Measurements from ENCODE around the gene BMERB1.

BMERB1 gene

DNA sequence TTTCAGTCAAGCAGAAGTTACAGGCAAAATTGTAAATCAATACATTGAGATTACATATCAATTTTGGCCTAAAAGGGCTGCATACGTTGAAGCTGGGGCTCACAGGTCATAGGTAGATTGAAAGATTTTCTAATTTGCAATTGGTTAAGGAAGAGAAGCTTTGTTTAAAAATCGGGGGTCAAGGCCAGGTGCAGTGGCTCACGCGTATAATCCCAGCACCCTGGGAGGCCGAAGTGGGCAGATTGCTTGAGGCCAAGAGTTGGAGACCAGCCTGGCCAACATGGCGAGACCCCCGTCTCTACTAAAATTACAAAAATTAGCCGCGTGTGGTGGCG is 140.2 kb downstream of the BMERB1 start:
- Histone ChIP-seq H3K27ac (no peak overlapping the region), H3K4me3 (ENCODE audit: low read depth in 1 of 2, low read length in 1 of 2) (no peak overlapping the region), H3K9me3 (no peaks in the 10 kb centered on the region), H3K4me1 (ENCODE audit: control insufficient read depth in 1 of 2, insufficient read depth in 1 of 2, low read depth in 1 of 2, low read length in 1 of 2) (peaks cover 19 to 28% of the 10 kb centered on the region in 2 experiments), H3K36me3 (no peaks in the 10 kb centered on the region), H3K27me3 (no peaks in the 10 kb centered on the region)
- TF ChIP-seq, protein P1, sequence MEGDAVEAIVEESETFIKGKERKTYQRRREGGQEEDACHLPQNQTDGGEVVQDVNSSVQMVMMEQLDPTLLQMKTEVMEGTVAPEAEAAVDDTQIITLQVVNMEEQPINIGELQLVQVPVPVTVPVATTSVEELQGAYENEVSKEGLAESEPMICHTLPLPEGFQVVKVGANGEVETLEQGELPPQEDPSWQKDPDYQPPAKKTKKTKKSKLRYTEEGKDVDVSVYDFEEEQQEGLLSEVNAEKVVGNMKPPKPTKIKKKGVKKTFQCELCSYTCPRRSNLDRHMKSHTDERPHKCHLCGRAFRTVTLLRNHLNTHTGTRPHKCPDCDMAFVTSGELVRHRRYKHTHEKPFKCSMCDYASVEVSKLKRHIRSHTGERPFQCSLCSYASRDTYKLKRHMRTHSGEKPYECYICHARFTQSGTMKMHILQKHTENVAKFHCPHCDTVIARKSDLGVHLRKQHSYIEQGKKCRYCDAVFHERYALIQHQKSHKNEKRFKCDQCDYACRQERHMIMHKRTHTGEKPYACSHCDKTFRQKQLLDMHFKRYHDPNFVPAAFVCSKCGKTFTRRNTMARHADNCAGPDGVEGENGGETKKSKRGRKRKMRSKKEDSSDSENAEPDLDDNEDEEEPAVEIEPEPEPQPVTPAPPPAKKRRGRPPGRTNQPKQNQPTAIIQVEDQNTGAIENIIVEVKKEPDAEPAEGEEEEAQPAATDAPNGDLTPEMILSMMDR (IDR thresholded peaks at IDR 0.05) = no peak

DNA sequence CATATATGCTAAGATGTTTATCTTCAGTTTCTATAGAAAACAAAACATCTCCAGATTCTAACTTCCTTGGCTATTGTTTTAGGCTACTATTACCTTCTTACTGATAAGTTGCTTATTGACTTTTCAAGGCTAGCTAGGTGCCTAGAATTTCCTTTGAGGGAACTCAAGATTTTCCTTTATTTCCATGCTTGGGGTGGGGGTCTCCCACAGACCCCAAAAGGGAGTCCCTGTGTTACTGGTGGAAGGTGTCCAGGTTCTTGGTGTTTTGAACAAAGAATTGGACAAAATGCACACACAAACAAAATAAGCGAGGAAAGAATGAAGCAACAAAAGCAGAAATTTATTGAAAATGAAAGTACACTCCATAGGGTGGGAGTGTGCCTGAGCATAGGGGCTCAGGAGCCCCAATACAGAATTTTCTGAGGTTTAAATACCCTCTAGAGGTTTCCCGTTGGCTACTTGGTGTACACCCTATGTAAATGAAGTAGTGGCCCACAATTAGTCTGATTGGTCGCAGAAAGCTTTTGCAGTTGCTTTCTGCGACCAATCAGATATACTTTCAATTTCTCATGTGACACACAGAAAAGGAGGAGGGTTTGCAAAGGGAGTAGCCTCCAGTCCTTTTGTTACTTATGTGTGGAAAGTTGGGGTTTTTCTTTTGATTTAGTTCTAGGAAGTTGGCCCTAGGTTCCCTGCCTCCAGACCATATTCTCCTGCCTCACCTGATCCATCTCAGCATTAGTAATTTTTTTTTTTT is 141.1 kb downstream of the BMERB1 start:
- Histone ChIP-seq H3K27me3 (no peaks in the 10 kb centered on the region), H3K4me3 (ENCODE audit: low read depth in 1 of 2, low read length in 1 of 2) (no peak overlapping the region), H3K36me3 (no peaks in the 10 kb centered on the region), H3K27ac (peak overlapping the region; percentile 18), H3K4me1 (ENCODE audit: control insufficient read depth in 1 of 2, insufficient read depth in 1 of 2, low read depth in 1 of 2, low read length in 1 of 2) (peaks cover 19 to 21% of the 10 kb centered on the region in 2 experiments), H3K9me3 (no peaks in the 10 kb centered on the region)
- TF ChIP-seq, protein P1 (IDR thresholded peaks at IDR 0.05) = no peak

DNA sequence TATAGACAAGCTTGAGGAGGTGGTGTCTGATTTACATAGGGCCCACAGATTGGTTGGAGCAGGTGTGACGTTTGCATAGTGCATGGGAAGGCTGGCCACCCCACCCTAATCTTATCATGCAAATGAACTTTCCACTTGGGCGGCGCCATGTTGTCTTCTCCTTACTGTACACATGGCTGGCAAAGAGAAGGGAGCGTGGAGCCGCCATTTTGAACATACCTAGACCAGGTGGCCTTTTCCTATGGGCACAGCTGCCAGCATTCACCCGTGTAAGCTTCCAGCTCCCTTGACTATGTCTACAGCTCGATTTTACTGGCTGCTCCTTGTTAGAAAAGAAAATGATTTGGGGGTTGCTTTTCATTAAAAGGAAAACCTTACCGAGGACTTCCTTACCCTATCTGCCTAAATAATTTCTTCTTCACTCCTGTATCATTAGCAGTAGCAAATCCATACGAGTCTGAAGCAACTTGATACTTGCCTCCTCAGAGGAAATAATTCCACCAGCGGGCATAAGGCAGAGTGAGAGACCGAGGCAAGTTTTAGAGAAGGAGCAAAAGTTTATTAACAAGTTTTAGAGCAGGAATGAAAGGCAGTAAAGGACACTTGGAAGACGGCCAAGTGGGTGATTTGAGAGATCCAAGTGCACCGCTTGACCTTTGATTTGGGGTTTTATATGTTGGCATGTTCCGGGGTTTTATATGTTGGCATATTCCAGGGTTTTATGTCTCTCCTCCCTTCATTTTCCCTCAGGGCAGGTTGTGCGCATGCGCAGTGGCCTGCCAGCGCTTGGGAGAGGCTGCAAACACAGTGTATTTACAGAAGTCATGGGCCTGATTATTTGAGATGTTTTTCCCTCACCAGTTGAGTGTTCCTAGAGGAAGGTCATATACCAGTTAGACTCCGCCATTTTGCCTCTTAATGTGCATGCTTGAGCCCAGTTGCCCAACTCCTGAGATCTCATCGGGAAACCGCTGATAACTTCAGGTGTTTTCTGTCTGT is 142.9 kb downstream of the BMERB1 start:
- Histone ChIP-seq H3K4me3 (ENCODE audit: low read depth in 1 of 2, low read length in 1 of 2) (no peak overlapping the region), H3K4me1 (ENCODE audit: control insufficient read depth in 1 of 2, insufficient read depth in 1 of 2, low read depth in 1 of 2, low read length in 1 of 2) (peaks cover 3 to 5% of the 10 kb centered on the region in 2 experiments), H3K27ac (no peak overlapping the region), H3K27me3 (no peaks in the 10 kb centered on the region), H3K9me3 (no peaks in the 10 kb centered on the region), H3K36me3 (no peaks in the 10 kb centered on the region)
- TF ChIP-seq, protein P1 (IDR thresholded peaks at IDR 0.05) = no peak

DNA sequence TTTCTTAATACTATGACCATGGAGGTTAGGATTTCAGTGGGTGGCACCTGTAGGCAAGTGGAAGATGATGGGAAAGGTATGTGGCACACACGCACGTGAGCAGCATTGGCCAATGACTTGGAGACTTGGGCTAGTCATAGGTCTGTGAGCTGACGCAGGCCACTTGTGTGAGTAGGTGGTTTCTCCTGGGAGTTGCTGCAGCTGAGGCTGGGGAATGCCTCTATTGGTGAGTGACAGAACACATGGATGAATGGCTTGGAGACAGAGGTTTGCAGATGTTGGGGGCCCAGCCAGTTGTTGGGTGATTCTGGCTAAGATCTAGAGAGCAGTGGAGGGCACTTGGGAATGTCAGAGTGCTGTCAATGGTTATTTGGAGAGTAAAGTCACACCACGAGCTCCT is 144.4 kb downstream of the BMERB1 start:
- Histone ChIP-seq H3K27ac (no peak overlapping the region), H3K9me3 (no peaks in the 10 kb centered on the region), H3K4me1 (ENCODE audit: control insufficient read depth in 1 of 2, insufficient read depth in 1 of 2, low read depth in 1 of 2, low read length in 1 of 2) (peaks cover 0 to 2% of the 10 kb centered on the region in 2 experiments), H3K27me3 (no peaks in the 10 kb centered on the region), H3K4me3 (ENCODE audit: low read depth in 1 of 2, low read length in 1 of 2) (no peak overlapping the region), H3K36me3 (no peaks in the 10 kb centered on the region)
- TF ChIP-seq, protein P1 (IDR thresholded peaks at IDR 0.05) = no peak

DNA sequence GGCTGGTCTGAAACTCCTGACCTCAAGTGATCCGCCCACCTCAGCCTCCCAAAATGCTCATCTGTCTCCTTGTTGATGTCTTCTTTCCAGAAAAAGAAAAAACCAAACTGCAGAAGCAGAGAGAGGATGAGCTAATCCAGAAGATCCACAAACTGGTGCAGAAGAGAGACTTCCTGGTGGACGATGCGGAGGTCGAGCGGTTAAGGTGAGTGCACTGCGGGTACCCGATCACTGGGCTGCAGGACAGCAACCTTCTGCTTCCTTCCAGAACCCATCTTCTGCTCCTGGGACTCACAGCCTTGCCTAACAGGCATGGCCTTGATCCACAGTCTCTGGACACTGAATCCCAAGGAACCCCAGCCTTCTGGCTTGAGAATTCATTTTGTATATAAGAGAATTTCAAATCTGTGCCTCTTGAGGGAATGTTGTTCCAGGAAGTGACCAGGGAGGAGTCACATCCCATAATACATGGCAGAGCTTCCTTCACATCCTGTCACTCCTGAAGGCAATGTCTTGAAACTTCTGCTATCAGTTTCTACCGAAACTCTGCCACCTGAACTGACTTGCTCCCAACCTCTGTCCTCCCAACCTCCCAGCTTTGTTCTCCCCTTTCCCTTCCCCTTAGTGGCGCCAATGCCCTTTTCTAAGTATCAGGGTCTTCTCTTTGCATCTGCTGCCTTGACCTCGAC is 146.9 kb downstream of the BMERB1 start:
- Histone ChIP-seq H3K27me3 (no peaks in the 10 kb centered on the region), H3K27ac (peak overlapping the region; percentile 26), H3K4me1 (ENCODE audit: control insufficient read depth in 1 of 2, insufficient read depth in 1 of 2, low read depth in 1 of 2, low read length in 1 of 2) (peaks cover 0 to 2% of the 10 kb centered on the region in 2 experiments), H3K9me3 (no peaks in the 10 kb centered on the region), H3K36me3 (no peaks in the 10 kb centered on the region), H3K4me3 (ENCODE audit: low read depth in 1 of 2, low read length in 1 of 2) (no peak overlapping the region)
- TF ChIP-seq, protein P1 (IDR thresholded peaks at IDR 0.05) = no peak
